Stimulated activated CD8-positive, alpha-beta memory T cell treated with anti-CD3 and anti-CD28 coated beads, Interleukin-7, amount 100 ng/mL, for 4 hours (primary cell): ENCODE measurements around the gene DDX25.
"Not testable (repeated sequence)": the region's sequence is repeated elsewhere in the genome, so short reads cannot be mapped to it uniquely, and the experiment has no call there.

ENCODE experiments used
- DNase-seq, 2 donors: peaks; one replicate each; pipeline ENCODE4 v3.0.0-alpha.2; 2020; ENCODE audit warnings: low read depth in 2 of 2

Gene DDX25

GRCh38 chr11:125903711-125904659, at the start of gene DDX25:
Gene DDX25 (plus strand): TSS chr11:125904508. CDS start chr11:125904518, 10 bp downstream.
- DNase-seq: peak in 1 of 2 donors; percentile 18

- not testable (repeated sequence) for DNase-seq
Measured at GRCh38 chr11:125857670-125858069, 46.6 kb upstream of the DDX25 start.

DNA sequence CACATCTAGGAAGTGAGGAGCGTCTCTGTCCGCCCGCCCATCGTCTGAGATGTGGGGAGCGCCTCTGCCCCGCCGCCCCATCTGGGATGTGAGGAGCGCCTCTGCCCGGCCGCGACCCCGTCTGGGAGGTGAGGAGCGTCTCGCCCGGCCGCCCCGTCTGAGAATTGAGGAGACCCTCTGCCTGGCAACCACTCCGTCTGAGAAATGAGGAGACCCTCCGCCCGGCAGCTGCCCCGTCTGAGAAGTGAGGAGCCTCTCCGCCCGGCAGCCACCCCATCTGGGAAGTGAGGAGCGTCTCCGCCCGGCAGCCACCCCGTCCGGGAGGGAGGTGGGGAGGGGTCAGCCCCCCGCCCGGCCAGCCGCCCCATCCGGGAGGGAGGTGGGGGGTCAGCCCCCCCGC, 41.5 kb upstream of the DDX25 start:
- DNase-seq: not testable (repeated sequence)

- not testable (repeated sequence) for DNase-seq
Measured at GRCh38 chr11:125865354-125865753, 39.0 kb upstream of the DDX25 start.

GRCh38 chr11:125869521-125869920, 34.8 kb upstream of the DDX25 start:
- no peak for DNase-seq

DNA sequence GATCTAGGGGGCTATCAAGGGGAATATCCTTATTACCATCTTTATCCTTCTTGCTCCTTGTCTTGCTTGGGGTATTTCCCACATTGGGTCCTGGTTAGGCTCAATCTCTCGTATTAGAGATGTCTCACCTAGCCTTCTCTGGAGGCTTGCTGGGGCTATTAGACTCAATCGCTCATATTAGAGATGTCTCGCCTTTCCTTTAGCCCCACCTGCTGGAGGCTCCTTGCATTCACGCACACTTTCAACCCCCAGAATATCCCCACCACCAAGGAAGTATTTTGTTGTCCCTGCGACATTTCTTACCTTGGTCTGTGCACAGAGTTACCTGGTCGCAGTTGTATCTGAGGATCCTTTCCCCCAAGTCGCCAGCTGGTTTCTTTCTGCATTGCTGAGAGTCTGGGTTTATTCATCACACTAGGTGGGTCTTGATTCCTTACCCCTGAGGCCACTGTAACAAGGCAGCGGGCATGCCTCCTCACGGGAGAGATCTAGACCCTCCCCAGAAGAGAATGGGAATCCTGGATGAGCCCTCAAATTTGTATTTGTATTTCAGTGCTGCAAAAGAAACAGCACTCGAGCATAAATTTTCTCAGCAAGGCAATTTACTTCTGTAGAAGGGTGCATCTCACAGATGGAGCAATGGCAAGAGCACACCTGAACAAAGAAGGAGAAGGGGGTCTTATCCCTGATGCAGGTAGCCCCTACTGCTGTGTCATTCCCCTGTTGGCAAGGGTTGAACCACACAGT, 32.7 kb upstream of the DDX25 start:
- no peak for DNase-seq

DNA sequence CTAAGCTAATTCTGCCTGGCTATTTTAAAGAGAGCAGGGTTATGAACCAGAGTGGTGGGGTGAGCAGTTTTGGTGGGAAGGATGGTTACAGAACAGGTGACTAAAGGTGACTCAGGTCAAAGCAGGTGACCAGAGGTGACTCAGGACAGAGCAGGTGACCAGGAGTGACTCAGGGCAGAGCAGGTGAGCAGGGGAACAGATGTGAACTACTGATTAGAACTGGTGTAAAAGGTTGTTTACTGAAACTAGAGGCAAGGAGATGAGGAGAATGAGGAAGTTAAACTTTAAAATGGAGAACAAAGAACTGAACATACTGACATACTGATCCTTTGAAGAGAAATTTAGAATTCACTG, 32.2 kb upstream of the DDX25 start:
- DNase-seq: no peak

DNA sequence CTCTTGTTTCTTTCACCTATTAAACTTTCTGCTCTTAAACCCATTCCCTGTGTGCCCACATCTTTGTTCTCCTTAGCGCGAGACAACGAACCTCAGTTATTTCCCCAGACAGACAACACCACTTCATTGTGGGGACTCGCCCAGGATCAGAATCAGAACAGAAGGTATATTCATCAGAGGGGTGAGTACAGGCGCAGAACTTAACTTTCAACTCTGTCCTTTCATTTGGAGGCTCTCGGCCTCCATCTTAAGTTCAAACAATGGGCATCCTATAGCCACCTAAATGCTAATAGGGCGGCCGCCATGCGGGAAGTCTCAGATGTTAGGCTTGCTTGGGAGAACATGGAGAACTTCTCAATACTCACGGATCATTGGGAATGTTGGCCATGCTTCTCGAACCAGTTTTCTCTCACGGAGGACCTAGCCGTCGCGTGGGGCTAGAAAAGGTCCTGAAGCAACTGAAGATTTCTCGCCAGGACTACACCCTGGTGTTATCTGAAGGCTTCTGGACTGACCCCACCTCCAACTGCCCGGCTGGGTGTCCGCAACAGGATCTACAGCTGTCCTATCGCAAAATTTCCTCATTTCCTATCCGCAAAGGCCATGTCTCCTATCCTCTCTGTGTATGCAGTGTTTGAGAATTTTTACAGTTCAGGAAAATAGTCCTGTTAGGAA, 30.3 kb upstream of the DDX25 start:
- DNase-seq: no peak

GRCh38 chr11:125874556-125875124, 29.7 kb upstream of the DDX25 start:
- peak in 1 of 2 donors; percentile 4 for DNase-seq

- DNase-seq: no peak
Measured at GRCh38 chr11:125881291-125881690, 23.0 kb upstream of the DDX25 start.

- DNase-seq: no peak
Measured at GRCh38 chr11:125883375-125883774, 20.9 kb upstream of the DDX25 start.

DNA sequence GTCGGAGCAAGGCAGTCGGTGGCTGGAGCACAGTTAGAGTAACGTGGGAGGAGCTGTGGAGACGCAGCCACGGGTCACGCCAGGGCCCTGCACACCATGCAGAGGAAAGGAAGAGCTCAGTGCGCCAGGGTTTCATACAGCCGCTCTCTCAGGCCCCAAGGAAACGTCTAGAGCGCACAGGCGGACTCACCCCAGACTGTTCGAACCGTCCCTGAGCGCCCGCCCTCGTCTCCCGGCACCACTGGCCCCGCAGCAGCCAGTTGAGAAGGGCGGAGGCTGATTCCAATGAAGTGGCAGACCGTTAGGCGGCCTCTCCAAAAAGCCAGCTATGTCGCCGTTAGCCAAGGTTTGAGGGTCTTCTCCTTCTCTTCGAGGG, 17.3 kb upstream of the DDX25 start:
- peak in 1 of 2 donors; percentile 5 for DNase-seq

DNA sequence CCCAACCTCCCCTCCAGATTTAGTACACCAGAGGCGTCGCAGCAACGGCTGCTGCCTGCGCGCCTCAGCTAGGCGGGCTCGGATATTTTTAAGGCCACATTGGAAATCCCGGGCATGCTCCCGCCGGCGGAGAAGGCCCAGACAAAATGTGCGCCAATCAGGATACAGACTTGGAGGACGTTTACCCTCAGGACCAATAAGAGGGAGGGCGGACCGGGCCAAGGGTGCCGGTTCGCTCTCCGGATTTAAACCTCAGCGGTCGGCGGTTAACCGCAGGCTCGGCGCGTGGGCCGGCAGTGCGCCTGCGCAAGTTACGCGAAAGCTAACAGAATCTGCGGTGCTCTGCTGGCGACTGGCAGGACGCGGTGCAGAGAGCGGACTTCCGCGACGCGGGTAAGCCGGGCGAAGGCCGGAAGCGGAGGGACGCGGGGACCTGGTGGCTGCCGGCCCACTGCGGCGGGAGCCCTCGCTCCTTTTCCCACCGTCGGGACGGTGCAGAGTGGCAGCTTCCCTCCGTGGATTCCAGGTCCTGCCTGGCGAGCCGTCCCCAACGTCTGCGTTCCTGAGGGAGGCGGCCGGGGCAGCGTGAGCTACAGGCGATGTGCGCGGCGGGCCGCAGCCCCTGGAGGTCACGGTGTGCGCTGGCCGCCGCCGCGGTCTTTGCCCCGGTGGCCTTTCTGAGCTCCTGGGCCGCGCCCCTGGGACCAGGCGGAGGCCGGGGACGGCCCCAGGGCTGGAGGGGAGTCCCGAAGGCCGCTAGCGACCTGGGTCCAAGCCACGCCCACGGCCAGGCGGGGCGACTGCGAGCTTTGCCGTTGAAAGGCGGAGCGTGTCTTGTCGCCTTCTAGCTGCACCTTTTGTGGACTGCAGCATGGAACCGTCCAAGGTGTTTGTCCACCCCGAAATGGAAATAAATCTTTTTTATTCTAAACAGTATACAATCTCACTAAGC, 16.7 kb upstream of the DDX25 start, which contains the start of gene HYLS1:
HYLS1 (plus strand) TSS at position 296 of the 952 bp plus-strand sequence. CDS start 11,701 bp downstream, outside the sequence.
- DNase-seq: peak; percentile 85 to 91

DNA sequence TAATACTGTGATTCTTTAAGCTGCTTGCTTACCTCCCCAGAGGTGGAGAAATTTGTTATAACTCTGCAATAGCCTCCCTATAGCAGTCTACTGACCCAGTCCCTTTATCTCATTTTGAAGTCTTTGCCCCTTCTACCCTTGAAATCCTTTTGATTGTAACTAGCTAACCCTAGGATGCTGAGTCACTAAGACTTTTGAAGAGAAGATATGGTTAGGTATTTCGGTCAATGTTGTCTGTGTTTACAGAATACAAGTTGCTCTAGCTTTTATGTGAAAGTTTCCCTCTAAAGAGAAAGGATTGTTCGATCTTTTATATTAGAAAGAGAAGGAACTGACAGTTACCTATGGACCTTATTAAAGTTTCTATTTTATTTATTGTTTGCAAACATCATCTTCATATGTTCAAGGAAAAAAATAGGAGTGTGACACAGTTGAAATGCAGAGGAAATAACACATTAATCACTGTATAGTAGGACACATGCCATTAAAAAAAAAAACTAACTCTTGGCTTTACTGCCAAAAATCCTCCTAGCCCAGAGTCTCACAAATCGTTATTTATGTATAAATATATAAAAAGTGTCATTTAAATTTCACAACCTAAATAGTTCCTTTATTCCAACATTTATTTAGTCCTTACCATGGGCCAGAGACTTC, 13.7 kb upstream of the DDX25 start:
- no peak for DNase-seq

- no peak for DNase-seq
Measured at GRCh38 chr11:125892071-125892470, 12.2 kb upstream of the DDX25 start.

- DNase-seq: no peak
Measured at GRCh38 chr11:125892994-125893393, 11.3 kb upstream of the DDX25 start.

DNA sequence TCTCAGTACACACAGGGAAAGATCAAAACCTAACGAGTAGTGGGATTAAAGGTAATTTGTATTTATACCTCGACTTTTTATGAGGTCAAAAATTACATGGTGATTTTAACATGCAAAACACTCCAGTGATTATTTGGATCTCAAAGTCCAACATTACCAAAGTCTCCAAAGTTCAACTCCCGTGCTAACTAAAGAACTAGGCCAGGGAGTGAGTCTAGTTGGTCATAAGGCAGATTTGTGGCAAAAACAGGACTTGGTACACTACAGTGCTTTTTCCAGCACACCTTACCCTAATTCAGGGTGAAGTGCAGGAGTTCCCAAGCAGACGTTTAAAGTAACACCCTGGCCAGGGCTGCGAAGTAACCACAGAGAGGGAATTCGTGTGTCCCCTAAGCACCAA, 2.4 kb upstream of the DDX25 start:
- DNase-seq: no peak

DNA sequence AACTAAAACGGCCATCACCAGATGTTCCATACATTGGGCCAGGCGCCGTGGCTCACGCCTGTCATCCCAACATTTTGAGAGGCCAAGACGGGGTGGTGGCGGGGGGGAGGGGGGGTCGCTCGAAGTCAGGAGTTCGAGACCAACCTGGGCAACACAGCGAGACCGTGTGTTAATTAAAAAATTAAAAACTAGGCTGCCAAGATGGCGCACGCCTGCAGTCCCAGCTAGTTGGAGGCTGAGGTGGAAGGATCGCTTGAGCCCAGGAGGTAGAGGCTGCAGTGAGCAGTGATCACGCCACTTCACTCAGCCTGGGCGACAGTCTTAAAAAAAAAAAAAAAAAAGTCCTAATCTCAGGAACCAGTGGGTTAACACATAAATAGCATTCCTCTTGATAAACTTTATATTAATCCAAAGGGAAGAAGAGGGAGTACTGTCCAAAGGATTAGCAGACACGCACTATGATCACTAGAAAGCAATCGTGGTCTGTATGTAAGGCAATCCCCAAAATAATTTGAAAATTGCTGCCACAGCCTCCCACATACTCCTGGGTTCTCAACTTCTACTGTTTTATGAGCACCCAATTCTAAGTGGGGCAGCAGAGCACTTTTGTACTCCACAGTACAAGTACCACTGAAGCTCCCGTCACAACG, 1.9 kb upstream of the DDX25 start:
- DNase-seq: no peak

GRCh38 chr11:125902927-125903710, 1.2 kb upstream of the DDX25 start, which contains the start of gene PUS3:
Gene PUS3 (minus strand): TSS chr11:125903206. CDS start chr11:125896284, 6,922 bp downstream.
- peak; percentile 81 to 84 for DNase-seq
